ENCODE measurements around the gene PRSS56. TPM values are rescaled to one million over a fixed set of nuclear protein-coding genes. Genes with fewer than 3 reads are reported as not detected.

PRSS56 gene
- total RNA-seq, 2 experiments from 2014 or later: not detected

DNA sequence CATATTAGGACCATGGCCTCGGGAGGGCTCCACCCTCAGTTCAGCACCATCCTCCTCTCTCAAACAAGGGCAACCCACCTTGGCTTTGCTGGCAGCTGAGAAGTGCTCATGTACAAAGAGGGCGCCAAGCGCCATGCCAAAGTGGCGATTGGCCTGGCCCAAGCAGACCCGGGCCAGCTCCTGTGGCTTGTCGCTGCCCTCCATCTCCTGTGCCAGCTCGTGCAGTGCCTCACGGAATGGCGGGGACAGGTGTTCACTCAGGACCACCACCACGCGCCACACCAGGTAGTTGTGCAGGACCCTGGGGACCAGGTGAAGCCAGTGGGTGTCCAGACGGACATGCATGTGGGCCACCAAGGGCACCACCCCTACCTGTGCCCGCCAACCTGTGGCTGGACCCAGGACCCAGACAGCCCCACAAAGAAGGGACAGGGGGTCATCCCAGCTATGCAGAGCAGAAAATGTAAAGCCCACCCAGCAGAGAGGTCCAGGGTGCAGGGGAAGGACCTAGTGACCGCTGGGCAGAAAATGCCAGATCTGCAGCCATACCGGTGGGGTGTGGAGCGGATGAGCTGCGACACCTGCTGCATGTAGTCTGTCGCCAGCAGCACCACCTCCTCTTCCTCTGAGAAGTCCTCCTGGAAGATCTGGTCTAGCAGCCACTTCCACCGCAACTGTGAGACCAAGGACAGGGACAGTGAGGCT is 36.1 kb upstream of the PRSS56 start:
- no peak for DNase-seq
- peaks cover 3% of the 10 kb centered on the region for H3K4me1 Mint-ChIP-seq
- H3K36me3 Mint-ChIP-seq: no peaks in the 10 kb centered on the region
- H3K27me3 Mint-ChIP-seq: peaks cover 38% of the 10 kb centered on the region
- no peak overlapping the region for H3K4me3 Mint-ChIP-seq
- no peaks in the 10 kb centered on the region for H3K9me3 Mint-ChIP-seq
- H3K27ac Mint-ChIP-seq: no peak overlapping the region

DNA sequence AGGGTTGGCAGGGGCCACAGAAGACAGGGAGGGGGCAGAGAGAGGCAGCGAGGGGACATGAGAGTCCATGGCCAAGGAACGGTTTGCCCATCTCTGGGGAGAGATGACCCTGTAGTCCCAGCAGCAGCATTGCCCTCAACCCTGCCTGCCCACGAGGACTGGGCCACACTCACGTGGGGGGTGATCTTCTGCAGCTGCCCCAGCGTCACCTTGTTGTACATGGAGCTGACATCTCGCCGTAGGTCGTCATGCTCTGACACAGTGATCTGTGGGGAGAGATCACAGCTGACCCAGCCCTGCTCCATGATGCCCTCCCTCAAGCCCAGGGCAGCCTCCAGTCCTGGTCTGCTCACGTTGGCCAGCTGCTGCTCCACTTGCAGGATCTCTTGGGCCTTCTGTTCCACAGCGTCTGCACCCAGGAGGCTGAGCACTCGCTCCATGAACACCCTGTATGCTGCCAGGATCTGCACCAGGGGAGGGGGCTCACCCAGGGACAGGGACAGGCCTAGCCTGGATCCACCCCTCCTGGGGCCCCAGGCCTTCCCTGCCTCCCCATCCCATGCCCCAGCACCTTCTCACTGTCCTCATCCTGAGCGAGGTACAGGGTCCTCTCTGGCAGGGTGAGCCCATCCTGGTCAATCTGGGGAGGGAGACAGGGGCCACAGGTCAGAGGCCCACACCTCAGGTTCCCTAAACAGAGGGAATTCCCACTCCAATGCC is 35.4 kb upstream of the PRSS56 start:
- Mint-ChIP-seq H3K4me3 (no peak overlapping the region), H3K4me1 (peaks cover 3% of the 10 kb centered on the region), H3K27me3 (peaks cover 44% of the 10 kb centered on the region), H3K27ac (no peak overlapping the region), H3K9me3 (no peaks in the 10 kb centered on the region), H3K36me3 (no peaks in the 10 kb centered on the region)
- DNase-seq: no peak

DNA sequence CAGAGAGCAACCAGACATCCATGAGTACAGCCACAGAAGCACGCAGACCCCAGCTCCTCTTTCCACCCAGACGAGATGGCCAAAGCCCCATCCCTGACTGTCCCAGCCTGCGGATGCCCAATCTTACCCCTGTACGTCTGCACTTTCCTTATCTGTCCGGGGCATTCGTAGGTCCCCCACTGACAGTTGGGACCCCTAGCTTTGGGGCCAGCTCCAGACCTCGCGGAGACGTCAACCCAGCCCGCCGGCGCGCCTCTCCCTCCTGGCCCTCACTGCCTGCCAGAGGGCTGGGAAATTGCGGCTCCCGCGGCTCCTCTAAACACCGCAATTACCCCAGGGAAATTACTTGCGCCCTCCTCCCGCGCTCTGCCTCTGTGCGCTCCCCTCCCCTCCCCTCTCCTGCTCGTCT is 34.8 kb upstream of the PRSS56 start:
- Mint-ChIP-seq H3K4me3 (no peak overlapping the region), H3K4me1 (peaks cover 3% of the 10 kb centered on the region), H3K36me3 (no peaks in the 10 kb centered on the region), H3K27ac (no peak overlapping the region), H3K27me3 (peaks cover 47% of the 10 kb centered on the region), H3K9me3 (no peaks in the 10 kb centered on the region)
- DNase-seq: no peak

DNA sequence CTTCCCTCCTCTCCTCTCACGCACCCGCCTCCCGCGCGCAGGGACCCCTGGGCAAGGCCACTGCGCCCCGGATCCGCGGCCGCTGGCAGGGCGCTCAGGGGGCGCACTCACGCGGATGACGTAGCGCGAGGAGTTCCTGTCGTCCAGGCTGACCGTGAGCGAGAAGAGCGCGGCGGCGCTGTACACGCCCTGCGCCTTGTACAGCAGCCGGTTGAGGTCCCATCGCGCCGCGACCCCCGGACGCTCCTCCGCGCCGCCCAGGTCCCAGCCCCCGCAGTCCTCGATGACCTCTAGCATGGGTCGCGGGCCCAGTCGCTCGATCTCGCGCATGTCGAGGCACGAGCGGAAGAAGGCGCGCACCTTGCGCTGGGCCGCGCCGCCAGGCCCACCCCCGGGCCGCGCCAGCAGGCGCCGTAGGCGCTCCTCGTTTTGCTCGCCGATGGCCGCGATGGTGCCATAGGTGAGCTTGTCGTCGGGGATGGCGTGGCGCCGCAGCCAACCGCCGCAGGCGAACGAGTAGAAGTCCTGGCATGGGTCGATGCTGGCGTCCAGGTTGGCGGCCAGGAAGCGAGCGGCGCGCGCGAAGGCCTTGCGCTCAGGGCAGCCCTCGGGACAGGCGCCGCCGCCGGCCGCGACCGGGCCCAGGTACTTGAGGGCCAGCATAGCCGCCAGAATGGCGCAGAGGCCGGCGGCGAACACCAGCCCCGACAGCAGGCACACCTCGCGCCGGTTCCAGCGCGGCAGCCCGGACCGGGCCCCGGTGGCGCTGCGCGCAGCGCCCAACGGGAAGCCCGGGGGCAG is 34.2 kb upstream of the PRSS56 start:
- Mint-ChIP-seq H3K27me3 (peaks cover 49% of the 10 kb centered on the region), H3K9me3 (no peaks in the 10 kb centered on the region), H3K36me3 (no peaks in the 10 kb centered on the region), H3K27ac (no peak overlapping the region), H3K4me1 (peaks cover 3% of the 10 kb centered on the region), H3K4me3 (no peak overlapping the region)
- no peak for DNase-seq

DNA sequence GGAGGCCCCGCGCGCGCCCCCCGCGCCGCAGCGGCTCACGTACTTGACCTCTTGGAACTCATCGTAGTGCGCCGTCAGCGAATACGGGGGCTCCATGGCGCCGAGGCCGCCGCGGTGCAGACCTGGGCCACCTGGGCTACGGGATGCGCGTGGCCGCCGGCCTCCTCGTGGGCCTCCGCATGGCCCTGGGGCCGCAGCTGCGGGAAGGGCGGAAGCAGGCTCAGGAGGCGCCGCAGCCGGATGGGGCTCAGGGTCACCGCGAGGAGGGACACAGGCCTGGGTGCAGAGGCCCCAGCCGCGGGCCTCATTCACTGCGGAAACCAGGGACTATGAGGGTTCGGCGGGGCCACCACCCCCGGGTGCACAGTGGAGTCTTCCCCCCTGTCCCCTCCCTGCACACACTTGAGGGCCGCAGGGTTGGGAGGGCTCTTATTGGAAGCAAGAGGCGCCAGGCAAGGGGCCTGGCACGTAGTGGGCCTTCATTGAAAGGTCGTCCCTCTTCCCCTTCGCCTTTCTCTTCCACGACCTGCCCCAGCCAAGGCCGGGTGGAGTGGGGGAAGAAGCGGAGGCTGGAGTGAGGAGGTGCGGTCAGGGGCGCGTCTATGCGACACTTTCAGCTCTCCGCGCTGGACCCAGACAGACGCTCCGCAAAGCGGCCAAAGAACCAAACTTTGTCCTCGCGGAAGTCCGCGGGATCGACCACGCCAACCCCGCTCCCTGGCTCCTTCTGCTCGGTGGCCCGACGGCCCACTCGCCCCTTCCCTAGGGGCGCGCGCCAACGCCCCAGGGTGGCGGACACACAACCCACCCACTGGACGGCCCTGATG is 33.4 kb upstream of the PRSS56 start:
- H3K9me3 Mint-ChIP-seq: no peaks in the 10 kb centered on the region
- no peak overlapping the region for H3K4me3 Mint-ChIP-seq
- peaks cover 49% of the 10 kb centered on the region for H3K27me3 Mint-ChIP-seq
- DNase-seq: no peak
- H3K27ac Mint-ChIP-seq: no peak overlapping the region
- no peaks in the 10 kb centered on the region for H3K36me3 Mint-ChIP-seq
- peaks cover 3% of the 10 kb centered on the region for H3K4me1 Mint-ChIP-seq

DNA sequence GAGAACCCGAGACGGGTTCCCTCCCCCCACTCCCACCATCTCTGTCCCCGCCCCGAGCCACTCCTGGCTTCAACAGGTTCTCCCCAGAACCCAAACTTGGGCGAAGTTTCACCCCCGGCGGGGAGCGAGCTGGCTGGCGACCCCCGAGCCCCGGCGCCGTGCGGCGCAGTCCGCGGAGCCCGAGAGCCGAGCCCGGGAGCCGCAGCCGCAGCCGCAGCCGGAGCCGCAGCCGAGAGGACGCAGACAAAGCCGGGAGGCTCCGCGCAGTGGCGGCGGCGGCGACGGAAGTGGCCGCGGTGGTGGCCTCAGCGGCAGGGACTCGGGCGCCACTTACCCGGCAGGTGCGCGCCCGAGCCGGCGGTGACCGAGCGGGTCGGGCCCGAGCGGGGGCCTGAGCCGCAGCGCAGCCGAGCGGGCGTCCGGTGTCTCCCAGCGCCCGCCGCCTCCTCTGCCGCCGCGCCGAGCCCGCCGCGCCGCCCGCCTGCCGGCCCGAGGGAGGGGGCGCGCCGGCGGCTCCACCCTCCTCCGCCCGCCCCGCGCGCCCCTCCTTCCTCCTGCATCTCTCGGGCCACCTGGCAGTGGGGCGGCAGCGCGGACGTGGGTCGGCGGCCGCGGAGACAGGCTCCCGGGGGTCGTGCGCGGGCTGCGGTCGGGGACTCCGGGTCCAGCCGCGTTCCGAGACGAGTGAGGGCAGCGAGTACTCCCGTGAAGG is 32.6 kb upstream of the PRSS56 start, which contains the start of gene ECEL1:
TSS of gene ECEL1 (minus strand) at position 450 of the 712 bp plus-strand sequence. CDS start 1,181 bp downstream, outside the sequence.
- Mint-ChIP-seq H3K4me3 (no peak within 1 kb of the TSS), H3K27ac (no peak within 1 kb of the TSS), H3K36me3 (no peaks in the 10 kb centered on the region), H3K9me3 (no peaks in the 10 kb centered on the region), H3K4me1 (peaks cover 3% of the 10 kb centered on the region), H3K27me3 (peaks cover 49% of the 10 kb centered on the region)
- no peak for DNase-seq

DNA sequence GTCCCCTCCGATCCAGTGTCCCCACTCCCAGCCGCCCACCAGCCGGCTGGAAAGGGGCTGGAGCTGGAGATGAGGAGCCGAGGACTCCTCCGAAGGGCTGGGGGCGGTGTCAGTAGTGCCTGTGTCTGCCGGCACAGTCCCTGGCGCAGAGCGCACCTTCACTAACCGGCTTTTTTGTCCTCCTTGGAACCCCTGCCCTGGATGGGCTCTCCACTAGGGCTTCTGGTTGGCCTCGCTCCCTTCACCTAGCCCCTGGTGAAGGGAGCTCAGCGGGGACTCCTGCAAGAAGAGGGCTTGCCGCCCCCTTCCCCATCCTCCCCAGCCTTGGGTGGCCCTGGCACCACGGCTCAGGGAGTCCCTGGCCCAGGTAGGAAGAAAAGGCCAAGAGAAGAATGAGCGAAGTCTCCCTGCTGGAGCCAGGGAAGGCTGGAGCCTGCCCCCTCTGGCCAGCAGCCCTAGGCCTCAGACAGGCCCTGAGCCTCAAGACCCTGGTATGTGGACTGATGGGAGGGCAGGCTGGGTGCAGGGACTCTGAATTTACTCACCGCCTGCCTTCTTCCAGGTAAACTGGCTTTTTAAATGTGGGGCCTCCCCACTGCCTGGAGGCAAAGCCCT is 32.0 kb upstream of the PRSS56 start:
- no peak for DNase-seq
- no peak overlapping the region for H3K27ac Mint-ChIP-seq
- no peak overlapping the region for H3K4me3 Mint-ChIP-seq
- H3K4me1 Mint-ChIP-seq: peaks cover 3% of the 10 kb centered on the region
- no peaks in the 10 kb centered on the region for H3K36me3 Mint-ChIP-seq
- no peaks in the 10 kb centered on the region for H3K9me3 Mint-ChIP-seq
- peaks cover 49% of the 10 kb centered on the region for H3K27me3 Mint-ChIP-seq

DNA sequence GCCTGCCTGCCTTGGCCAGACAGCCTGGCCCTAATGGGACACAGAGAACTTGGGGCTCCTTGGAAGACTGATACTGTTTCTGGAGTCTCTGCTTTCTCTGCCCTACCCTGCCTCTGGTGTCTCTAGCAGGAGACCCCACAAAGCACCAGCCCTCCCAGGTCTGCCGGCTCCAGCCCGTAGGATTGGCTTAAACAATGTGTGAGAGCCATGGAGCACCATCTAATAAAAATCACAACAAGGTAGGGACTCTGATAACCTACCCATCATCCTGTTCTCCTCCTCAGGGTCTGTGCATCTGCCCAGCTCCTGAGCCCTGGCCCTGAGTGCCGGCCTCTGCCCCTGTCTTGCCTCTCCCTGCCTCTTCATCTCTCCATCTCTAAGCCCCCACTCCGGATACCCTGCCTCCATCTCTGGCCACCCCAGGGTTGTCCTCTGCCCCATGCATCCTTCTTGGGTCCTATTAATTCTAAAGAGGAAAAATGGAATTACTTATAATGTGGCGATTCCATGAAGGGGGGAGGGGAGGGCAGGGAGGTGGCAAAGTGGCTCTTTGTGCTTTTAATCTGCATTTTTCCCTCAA is 31.4 kb upstream of the PRSS56 start:
- Mint-ChIP-seq H3K4me1 (peaks cover 3% of the 10 kb centered on the region), H3K9me3 (no peaks in the 10 kb centered on the region), H3K27me3 (peaks cover 49% of the 10 kb centered on the region), H3K27ac (no peak overlapping the region), H3K36me3 (no peaks in the 10 kb centered on the region), H3K4me3 (no peak overlapping the region)
- no peak for DNase-seq

DNA sequence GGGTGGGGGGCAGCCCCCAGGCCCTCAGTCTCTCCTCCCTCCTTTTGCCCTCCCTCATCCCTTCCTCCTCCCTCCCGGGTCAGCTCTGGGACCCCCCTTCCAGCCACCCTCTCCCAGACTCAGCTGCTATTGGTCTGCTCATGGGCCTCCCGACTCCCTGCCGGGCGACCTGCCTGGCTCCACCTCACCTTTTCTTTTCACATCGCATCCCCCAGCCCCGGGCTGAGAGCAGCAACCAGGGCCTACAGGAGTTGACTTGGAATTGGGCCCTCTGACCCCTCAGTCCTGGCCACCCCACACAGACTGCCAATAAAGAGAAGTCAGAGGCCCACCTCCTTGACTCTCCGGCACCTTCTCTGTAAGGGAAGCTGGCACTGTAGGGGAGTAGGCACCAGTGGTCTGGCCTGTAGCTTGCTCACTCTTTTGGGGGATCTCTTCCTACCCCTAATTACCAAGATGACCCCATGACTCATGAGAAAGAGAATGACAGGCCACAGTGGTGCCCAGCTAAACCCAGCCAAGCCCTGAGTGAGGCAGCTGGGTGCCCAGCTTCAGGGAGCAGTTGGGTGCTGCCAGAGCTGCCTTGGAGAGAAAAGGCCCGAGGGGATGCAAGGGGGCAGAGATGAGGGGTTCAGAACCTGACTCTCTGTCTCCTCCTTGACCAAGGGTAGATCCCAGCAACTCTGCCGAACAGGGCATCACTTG is 30.5 kb upstream of the PRSS56 start:
- peaks cover 3% of the 10 kb centered on the region for H3K4me1 Mint-ChIP-seq
- no peak overlapping the region for H3K4me3 Mint-ChIP-seq
- no peak for DNase-seq
- no peaks in the 10 kb centered on the region for H3K9me3 Mint-ChIP-seq
- peaks cover 41% of the 10 kb centered on the region for H3K27me3 Mint-ChIP-seq
- no peaks in the 10 kb centered on the region for H3K36me3 Mint-ChIP-seq
- H3K27ac Mint-ChIP-seq: no peak overlapping the region

DNA sequence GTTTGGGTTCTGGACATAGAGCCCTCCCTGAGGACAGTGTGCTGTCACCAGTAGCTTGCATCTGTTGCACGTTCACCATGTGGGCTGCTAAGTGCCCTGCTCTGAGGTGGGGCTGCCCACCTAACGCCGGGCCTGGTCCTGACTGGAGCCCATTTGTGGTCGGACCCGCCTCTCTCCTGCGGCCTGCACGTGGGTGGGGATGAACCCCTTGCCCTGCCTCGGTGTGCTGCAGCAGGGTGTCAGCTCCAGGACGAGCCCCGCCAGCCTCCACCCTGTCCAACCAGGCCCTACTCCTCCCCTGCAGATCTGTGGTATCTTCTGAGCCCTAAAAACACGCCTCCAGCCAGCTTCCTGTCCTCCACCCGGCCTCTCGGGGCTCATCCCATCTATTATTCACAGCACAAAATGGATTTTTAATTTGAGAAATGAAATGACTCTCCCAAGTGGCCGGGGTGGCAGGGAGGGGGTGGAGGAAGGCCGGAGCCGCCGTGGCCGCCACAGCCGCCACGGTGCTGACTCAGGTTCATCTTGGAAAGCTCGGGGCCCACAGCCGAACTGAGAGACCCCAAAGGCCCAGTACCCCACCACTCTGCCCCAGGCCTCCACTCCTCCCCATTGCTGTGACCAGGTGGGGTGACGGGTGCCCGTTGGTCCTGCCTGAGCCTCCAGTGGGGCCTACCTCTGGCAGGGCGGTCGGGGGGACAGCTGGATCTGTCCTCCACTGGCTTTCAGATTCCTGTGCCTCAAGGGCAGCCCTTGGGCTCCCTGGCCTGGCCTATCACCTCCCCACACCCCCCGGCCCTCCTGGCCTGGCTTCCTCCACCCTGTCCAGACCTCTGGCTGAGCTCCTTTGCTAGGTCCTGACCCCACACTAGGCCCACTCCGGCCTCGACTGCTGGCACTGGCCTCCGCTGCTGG is 29.7 kb upstream of the PRSS56 start:
- Mint-ChIP-seq H3K27me3 (peaks cover 33% of the 10 kb centered on the region), H3K36me3 (no peaks in the 10 kb centered on the region), H3K4me3 (no peak overlapping the region), H3K27ac (no peak overlapping the region), H3K9me3 (no peaks in the 10 kb centered on the region), H3K4me1 (peaks cover under 1% of the 10 kb centered on the region)
- DNase-seq: no peak

DNA sequence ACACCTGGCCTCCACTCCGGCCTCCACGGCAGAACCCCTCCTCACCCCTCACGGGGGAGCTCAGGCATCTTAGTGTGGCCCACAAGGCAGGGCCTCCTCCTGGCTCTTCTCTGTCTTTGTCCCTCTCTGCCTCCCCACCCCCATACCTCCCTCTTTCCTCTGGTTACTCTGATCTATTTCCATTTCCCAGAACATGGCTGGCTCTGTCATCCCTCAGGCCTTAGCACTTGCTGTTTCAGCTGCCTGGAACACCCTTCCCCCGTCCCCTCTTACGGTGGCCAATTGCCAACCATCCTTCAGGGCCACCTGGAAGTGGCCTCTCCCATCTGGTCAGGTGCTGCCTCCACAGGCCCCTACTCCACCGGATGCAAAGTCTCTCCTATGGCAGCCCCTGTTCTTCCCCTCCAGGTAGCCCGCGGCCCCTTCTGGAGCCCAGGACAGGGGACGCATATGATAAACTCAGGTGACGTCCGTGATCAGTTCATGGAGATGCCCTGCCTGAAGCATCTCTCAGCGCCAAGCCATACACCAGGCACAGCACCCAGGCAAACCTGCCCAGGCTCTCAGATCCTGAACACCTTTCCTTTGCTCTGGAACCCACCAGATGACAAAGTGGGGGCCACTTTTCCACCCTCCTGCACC is 28.9 kb upstream of the PRSS56 start:
- no peak for DNase-seq
- Mint-ChIP-seq H3K36me3 (no peaks in the 10 kb centered on the region), H3K4me1 (no peaks in the 10 kb centered on the region), H3K27ac (no peak overlapping the region), H3K4me3 (no peak overlapping the region), H3K27me3 (peaks cover 30% of the 10 kb centered on the region), H3K9me3 (no peaks in the 10 kb centered on the region)
